Measurements from ENCODE around the gene CERS2. TPM values are rescaled to one million over a fixed set of nuclear protein-coding genes. Genes with fewer than 3 reads are reported as not detected.

The CERS2 gene
- total and polyA plus RNA-seq, 2 of the 13 experiments (the other 11 are each of a cell fraction or from before 2014, with no cell fraction given) = 269 to 298 TPM

GRCh38 chr1:150970808-150971582 is 3.6 kb downstream of the CERS2 start (continued):
- TF ChIP-seq, protein P1, sequence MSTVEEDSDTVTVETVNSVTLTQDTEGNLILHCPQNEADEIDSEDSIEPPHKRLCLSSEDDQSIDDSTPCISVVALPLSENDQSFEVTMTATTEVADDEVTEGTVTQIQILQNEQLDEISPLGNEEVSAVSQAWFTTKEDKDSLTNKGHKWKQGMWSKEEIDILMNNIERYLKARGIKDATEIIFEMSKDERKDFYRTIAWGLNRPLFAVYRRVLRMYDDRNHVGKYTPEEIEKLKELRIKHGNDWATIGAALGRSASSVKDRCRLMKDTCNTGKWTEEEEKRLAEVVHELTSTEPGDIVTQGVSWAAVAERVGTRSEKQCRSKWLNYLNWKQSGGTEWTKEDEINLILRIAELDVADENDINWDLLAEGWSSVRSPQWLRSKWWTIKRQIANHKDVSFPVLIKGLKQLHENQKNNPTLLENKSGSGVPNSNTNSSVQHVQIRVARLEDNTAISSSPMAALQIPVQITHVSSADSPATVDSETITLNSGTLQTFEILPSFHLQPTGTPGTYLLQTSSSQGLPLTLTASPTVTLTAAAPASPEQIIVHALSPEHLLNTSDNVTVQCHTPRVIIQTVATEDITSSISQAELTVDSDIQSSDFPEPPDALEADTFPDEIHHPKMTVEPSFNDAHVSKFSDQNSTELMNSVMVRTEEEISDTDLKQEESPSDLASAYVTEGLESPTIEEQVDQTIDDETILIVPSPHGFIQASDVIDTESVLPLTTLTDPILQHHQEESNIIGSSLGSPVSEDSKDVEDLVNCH (CRISPR knock-in tag; IDR thresholded peaks at IDR 0.05) = peak; percentile 66; the same call in 1 of the 2 replicates
- TF ChIP-seq ZBTB46 (CRISPR knock-in tag; IDR thresholded peaks at IDR 0.05; ENCODE audit: borderline replicate concordance) = 0 out of 2 replicates have a peak, but pooled peaks have one; percentile 58
- TF ChIP-seq PAXIP1 (CRISPR knock-in tag; conservative IDR thresholded peaks at IDR 0.05) = peak; percentile 99
- TF ChIP-seq, protein P2, sequence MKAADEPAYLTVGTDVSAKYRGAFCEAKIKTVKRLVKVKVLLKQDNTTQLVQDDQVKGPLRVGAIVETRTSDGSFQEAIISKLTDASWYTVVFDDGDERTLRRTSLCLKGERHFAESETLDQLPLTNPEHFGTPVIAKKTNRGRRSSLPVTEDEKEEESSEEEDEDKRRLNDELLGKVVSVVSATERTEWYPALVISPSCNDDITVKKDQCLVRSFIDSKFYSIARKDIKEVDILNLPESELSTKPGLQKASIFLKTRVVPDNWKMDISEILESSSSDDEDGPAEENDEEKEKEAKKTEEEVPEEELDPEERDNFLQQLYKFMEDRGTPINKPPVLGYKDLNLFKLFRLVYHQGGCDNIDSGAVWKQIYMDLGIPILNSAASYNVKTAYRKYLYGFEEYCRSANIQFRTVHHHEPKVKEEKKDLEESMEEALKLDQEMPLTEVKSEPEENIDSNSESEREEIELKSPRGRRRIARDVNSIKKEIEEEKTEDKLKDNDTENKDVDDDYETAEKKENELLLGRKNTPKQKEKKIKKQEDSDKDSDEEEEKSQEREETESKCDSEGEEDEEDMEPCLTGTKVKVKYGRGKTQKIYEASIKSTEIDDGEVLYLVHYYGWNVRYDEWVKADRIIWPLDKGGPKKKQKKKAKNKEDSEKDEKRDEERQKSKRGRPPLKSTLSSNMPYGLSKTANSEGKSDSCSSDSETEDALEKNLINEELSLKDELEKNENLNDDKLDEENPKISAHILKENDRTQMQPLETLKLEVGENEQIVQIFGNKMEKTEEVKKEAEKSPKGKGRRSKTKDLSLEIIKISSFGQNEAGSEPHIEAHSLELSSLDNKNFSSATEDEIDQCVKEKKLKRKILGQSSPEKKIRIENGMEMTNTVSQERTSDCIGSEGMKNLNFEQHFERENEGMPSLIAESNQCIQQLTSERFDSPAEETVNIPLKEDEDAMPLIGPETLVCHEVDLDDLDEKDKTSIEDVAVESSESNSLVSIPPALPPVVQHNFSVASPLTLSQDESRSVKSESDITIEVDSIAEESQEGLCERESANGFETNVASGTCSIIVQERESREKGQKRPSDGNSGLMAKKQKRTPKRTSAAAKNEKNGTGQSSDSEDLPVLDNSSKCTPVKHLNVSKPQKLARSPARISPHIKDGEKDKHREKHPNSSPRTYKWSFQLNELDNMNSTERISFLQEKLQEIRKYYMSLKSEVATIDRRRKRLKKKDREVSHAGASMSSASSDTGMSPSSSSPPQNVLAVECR (CRISPR knock-in tag; IDR thresholded peaks at IDR 0.05; ENCODE audit: borderline replicate concordance) = peak; percentile 96
- no peak for TF ChIP-seq XBP1 (CRISPR knock-in tag; IDR thresholded peaks at IDR 0.05)
- TF ChIP-seq MAF1 (CRISPR knock-in tag; IDR thresholded peaks at IDR 0.05; ENCODE audit: borderline replicate concordance) = peak; percentile 68; the same call in 1 of the 2 replicates
- TF ChIP-seq ZNF781 (CRISPR knock-in tag; IDR thresholded peaks at IDR 0.05; ENCODE audit: borderline replicate concordance, not compliant biosample characterization) = no peak
- TF ChIP-seq, protein P3, sequence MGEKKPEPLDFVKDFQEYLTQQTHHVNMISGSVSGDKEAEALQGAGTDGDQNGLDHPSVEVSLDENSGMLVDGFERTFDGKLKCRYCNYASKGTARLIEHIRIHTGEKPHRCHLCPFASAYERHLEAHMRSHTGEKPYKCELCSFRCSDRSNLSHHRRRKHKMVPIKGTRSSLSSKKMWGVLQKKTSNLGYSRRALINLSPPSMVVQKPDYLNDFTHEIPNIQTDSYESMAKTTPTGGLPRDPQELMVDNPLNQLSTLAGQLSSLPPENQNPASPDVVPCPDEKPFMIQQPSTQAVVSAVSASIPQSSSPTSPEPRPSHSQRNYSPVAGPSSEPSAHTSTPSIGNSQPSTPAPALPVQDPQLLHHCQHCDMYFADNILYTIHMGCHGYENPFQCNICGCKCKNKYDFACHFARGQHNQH (CRISPR knock-in tag; IDR thresholded peaks at IDR 0.05) = peak; percentile 83
- TF ChIP-seq EED (CRISPR knock-in tag; IDR thresholded peaks at IDR 0.05) = 0 out of 2 replicates have a peak, but pooled peaks have one; percentile 36
- TF ChIP-seq PHB2 (IDR thresholded peaks at IDR 0.05; ENCODE audit: partially characterized antibody) = no peak
- no peak for TF ChIP-seq ZNF777 (CRISPR knock-in tag; IDR thresholded peaks at IDR 0.05)
- no peak for TF ChIP-seq ZFP82 (CRISPR knock-in tag; IDR thresholded peaks at IDR 0.05; ENCODE audit: borderline replicate concordance)
- TF ChIP-seq GATAD1 (CRISPR knock-in tag; IDR thresholded peaks at IDR 0.05) = no peak; the same call in none of the 2 replicates
- TF ChIP-seq SKI (IDR thresholded peaks at IDR 0.05; ENCODE audit: partially characterized antibody) = peak; percentile 73
- TF ChIP-seq ZFP1 (CRISPR knock-in tag; IDR thresholded peaks at IDR 0.05) = 0 out of 2 replicates have a peak, but pooled peaks have one; percentile 58
